ENCODE measurements around the gene PCBP3. TPM values are rescaled to one million over a fixed set of nuclear protein-coding genes. Genes with fewer than 3 reads are reported as not detected.

PCBP3 gene
- total and polyA plus RNA-seq, 2 of the 8 experiments (the other 6 are each of a cell fraction or from before 2014, with no cell fraction given), result 3.5 to 6.3 TPM

DNA sequence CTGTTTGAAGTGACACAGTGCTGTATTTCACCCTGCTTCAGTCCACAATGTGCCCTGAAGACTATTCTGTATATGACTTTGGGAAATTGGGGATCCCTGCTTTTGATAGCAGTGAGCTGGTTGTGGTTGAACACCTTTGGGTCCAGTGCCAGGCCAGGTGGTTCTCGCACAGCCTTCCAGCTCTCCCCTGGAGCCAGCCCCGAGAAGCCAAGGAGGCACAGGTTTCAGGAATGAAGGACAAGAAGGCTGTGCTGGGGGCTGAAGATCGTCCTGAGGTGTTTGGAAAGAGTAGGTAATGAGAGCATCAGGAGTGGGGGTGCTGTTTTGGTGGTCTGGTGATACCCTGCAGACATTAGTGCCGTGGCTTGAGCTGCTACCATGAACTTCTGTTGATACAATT lies 206.7 kb downstream of the PCBP3 start:
- Histone ChIP-seq H2BK12ac (ENCODE audit: low read depth, low read length) (no peak overlapping the region), H3K9me3 (ENCODE audit: insufficient read depth in 2 of 2, low read depth in 1 of 2, low read length in 1 of 2) (no peaks in the 10 kb centered on the region), H3K4ac (replicated peaks; ENCODE audit: insufficient read length, low read depth, low read length) (no peak overlapping the region), H3K36me3 (ENCODE audit: control insufficient read depth in 2 of 4, insufficient read depth in 4 of 4, low read length in 3 of 4) (no peaks in the 10 kb centered on the region), H4K20me1 (replicated peaks in 1 of 2; ENCODE audit: control insufficient read depth in 1 of 2, insufficient read depth in 2 of 2, low read length in 2 of 2) (no peaks in the 10 kb centered on the region), H3K27me3 (replicated peaks in 1 of 4; ENCODE audit: control insufficient read depth in 3 of 4, extremely low read depth in 1 of 4, insufficient read depth in 3 of 4, low read length in 3 of 4) (no peaks in the 10 kb centered on the region; a peak in 2 of 7 replicates), H4K5ac (ENCODE audit: insufficient read length, low read depth, low read length) (no peak overlapping the region), H2BK120ac (replicated peaks; ENCODE audit: low read depth, low read length) (no peak overlapping the region), H3K4me3 (ENCODE audit: extremely low read depth in 1 of 4, insufficient read depth in 2 of 4, low read depth in 3 of 4, low read length in 4 of 4) (no peak overlapping the region), H4K8ac (ENCODE audit: extremely low read depth, insufficient read depth, low read length) (no peak overlapping the region), H4K91ac (replicated peaks; ENCODE audit: insufficient read length, low read length) (no peak overlapping the region), H3K9ac (replicated peaks in 1 of 4; ENCODE audit: extremely low read depth in 1 of 4, low read depth in 3 of 4, low read length in 3 of 4) (no peak overlapping the region), H3K79me2 (ENCODE audit: control insufficient read depth in 1 of 2, insufficient read depth in 2 of 2, low read length in 2 of 2) (no peaks in the 10 kb centered on the region), H3K56ac (replicated peaks; ENCODE audit: insufficient read length, low read depth, low read length) (no peak overlapping the region), H2BK15ac (ENCODE audit: low read length) (no peak overlapping the region), H3K23ac (ENCODE audit: insufficient read length) (no peak overlapping the region), H2AK5ac (ENCODE audit: low read depth, low read length) (no peak overlapping the region), H2AFZ (ENCODE audit: low read length) (no peak overlapping the region), H3K18ac (ENCODE audit: extremely low read depth, low read length) (no peak overlapping the region), H3K14ac (ENCODE audit: insufficient read length) (no peak overlapping the region), H3K23me2 (ENCODE audit: low read depth, low read length) (no peaks in the 10 kb centered on the region), H3K4me2 (ENCODE audit: insufficient read depth in 1 of 2, low read depth in 2 of 2, low read length in 2 of 2) (no peak overlapping the region), H2BK20ac (ENCODE audit: low read length) (no peak overlapping the region), H3K79me1 (ENCODE audit: low read depth, low read length) (no peaks in the 10 kb centered on the region), H2BK5ac (ENCODE audit: low read depth, low read length) (no peak overlapping the region), H3K4me1 (replicated peaks in 1 of 4; ENCODE audit: control insufficient read depth in 3 of 4, insufficient read depth in 4 of 4, low read length in 3 of 4) (peaks cover 0 to 8% (median 1%) of the 10 kb centered on the region in 4 experiments; a peak in 3 of 7 replicates), H3K27ac (ENCODE audit: low read depth, low read length) (no peak overlapping the region)
- CTCF ChIA-PET (ENCODE audit: partially characterized antibody), result interaction anchor here (0.9 to 2.8 kb wide), 3 partner anchors 12 to 31 kb away, joined by 3 to 17 read pairs (median 5); no protein-coding TSS in a partner anchor
- 88% methylated on average over 4 of the region's 4 CpGs; no CpG with 5 or more reads in 1 of the 2 experiments for WGBS, 2 experiments (ENCODE audit: extremely low coverage in 1 of 2, insufficient coverage in 1 of 2, insufficient read length in 1 of 2, insufficient replicate concordance in 2 of 2, low coverage in 1 of 2, low lambda C conversion rate in 2 of 2, missing lambda C conversion rate in 1 of 2)
- FAIRE-seq (no peak), DNase-seq (ENCODE audit: low read depth in 1 of 2, low spot score in 2 of 2) (no peak)
- POLR2A ChIA-PET (ENCODE audit: partially characterized antibody), result no interaction called here
- TF ChIP-seq TCF12 (IDR thresholded peaks at IDR 0.05; ENCODE audit: low read depth, low read length) (no peak), ZNF274 (IDR thresholded peaks at IDR 0.05; ENCODE audit: borderline replicate concordance, extremely low read depth, low read length) (no peak), CHD2 (IDR thresholded peaks at IDR 0.05; ENCODE audit: low read length) (no peak)
- TF ChIP-seq, protein P1, sequence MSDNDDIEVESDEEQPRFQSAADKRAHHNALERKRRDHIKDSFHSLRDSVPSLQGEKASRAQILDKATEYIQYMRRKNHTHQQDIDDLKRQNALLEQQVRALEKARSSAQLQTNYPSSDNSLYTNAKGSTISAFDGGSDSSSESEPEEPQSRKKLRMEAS (IDR thresholded peaks at IDR 0.05), result no peak
